ENCODE results near the gene GPBP1L1. TPM values are rescaled to one million over a fixed set of nuclear protein-coding genes. Genes with fewer than 3 reads are reported as not detected.
A peak's percentile ranks its signal among the peaks of the same experiment; 100 is the strongest.

The GPBP1L1 gene
- total RNA-seq, 1 donor from 2014 or later, result 104 TPM

DNA sequence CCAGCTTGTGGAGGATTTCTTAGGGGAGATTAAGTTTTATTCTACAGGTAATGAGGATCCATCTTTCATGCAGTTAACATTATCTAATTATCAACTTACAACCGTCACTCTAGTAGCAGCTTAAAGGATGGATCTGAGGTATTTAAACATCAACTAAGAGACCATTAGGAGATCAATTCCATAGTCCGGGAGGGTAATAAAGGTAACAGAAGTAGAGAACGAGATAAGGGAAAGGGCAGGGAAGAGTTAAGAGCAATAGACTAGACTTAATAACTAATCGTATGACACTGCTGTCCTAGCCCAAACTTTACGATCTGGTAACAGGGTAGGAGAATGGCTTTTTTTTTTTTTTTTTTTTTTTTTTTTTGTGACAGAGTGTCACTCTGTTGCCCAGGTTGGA, 43.0 kb downstream of the GPBP1L1 start:
- Mint-ChIP-seq H3K36me3 (ENCODE audit: low read depth) (peaks cover 35% of the 10 kb centered on the region), H3K27ac (no peak overlapping the region), H3K9me3 (no peaks in the 10 kb centered on the region), H3K4me3 (no peak overlapping the region), H3K27me3 (no peaks in the 10 kb centered on the region), H3K4me1 (peaks cover 3% of the 10 kb centered on the region)
- DNase-seq, result no peak
- intact Hi-C loops (cut with micrococcal nuclease), result no loop called here

DNA sequence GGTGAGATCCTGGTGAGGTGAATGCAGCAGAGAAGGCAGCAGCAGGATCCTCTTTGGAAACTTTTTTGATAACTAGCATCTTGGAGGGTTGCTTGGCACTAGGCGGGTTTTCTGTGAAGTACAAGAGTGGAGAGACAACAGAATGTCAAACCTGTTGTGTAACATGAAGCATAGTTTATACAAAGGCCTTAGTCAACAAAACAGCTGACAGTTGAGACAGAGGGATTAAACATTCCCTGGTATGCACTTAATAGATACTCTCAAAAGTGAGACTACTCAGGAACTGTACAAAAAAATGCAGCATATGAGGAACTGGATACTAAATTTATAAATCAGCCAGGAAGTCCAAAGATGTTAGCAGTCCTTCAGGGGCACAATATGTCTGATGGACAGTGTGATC, 46.0 kb downstream of the GPBP1L1 start:
- intact Hi-C loops (cut with micrococcal nuclease), result no loop called here
- Mint-ChIP-seq H3K27me3 (no peaks in the 10 kb centered on the region), H3K4me3 (no peak overlapping the region), H3K9me3 (no peaks in the 10 kb centered on the region), H3K27ac (no peak overlapping the region), H3K36me3 (ENCODE audit: low read depth) (peaks cover 24% of the 10 kb centered on the region), H3K4me1 (no peaks in the 10 kb centered on the region)
- DNase-seq, result no peak

DNA sequence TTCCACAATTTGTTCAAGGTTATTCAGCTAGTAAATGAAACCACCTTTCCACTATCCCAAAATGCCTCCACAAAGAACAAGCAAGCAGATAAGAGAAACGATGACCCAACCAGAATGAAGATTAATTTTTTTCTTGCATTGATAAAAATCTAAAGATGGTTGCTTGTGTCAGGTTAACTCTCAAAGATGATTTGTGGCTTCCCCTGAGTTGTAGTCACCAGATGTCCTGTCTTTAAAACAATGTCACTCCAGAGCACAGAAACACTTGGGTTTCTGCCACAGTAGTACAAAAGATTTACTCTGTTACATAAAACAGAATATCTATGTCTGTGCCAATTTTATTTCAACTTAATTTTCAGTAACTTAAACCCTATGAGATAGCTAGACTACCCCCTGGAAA, 51.1 kb downstream of the GPBP1L1 start:
- H3K36me3 Mint-ChIP-seq (ENCODE audit: low read depth), result peaks cover 32% of the 10 kb centered on the region
- H3K27ac Mint-ChIP-seq, result no peak overlapping the region
- no peaks in the 10 kb centered on the region for H3K9me3 Mint-ChIP-seq
- H3K4me1 Mint-ChIP-seq, result no peaks in the 10 kb centered on the region
- intact Hi-C loops (cut with micrococcal nuclease), result no loop called here
- no peak overlapping the region for H3K4me3 Mint-ChIP-seq
- no peak for DNase-seq
- H3K27me3 Mint-ChIP-seq, result no peaks in the 10 kb centered on the region

DNA sequence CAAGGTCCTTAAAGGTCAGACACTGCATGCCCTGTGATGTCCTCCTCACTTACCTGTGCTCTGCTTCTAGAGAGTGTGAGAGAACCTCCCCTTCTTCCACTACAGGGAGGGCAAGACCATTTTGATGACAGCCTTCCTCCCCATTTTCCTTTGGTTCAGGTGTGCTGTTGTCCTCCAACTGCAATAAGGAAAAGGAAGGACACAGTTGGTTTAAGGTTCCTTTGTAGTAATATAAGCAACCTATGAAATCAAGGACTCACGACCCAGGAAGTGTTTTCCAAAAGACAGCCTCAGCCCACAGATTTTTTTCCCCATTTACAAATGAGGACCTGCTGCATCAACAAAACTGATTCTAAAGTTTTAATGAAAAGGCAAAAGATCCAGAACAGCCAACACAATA, 55.9 kb downstream of the GPBP1L1 start:
- DNase-seq, result no peak
- no peaks in the 10 kb centered on the region for H3K4me1 Mint-ChIP-seq
- no peaks in the 10 kb centered on the region for H3K9me3 Mint-ChIP-seq
- no peak overlapping the region for H3K4me3 Mint-ChIP-seq
- H3K27ac Mint-ChIP-seq, result no peak overlapping the region
- H3K36me3 Mint-ChIP-seq (ENCODE audit: low read depth), result peaks cover 52% of the 10 kb centered on the region
- no peaks in the 10 kb centered on the region for H3K27me3 Mint-ChIP-seq
- intact Hi-C loops (cut with micrococcal nuclease), result no loop called here

DNA sequence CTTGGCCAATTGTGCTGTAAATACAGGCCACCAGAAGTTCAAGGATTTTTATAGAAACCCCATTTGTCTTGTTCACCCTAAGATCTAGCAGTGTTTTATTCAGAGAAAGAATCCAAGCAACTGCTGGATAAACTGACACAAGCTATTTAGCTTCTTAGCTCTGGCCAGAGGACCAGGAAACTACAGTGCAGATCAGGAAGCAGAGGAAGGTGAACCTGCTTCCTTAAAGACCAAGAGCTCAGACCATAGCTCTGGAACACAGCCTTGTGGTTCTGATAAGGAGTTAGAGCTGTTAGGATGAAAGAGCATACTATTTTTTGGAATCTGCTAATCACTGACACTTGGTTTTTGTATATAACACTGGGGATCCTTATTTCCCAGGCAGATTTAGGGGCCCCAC, 57.3 kb downstream of the GPBP1L1 start:
- no peak overlapping the region for H3K4me3 Mint-ChIP-seq
- H3K27ac Mint-ChIP-seq, result no peak overlapping the region
- DNase-seq, result no peak
- no peaks in the 10 kb centered on the region for H3K27me3 Mint-ChIP-seq
- peaks cover 53% of the 10 kb centered on the region for H3K36me3 Mint-ChIP-seq (ENCODE audit: low read depth)
- H3K9me3 Mint-ChIP-seq, result no peaks in the 10 kb centered on the region
- H3K4me1 Mint-ChIP-seq, result no peaks in the 10 kb centered on the region
- intact Hi-C loops (cut with micrococcal nuclease), result no loop called here

DNA sequence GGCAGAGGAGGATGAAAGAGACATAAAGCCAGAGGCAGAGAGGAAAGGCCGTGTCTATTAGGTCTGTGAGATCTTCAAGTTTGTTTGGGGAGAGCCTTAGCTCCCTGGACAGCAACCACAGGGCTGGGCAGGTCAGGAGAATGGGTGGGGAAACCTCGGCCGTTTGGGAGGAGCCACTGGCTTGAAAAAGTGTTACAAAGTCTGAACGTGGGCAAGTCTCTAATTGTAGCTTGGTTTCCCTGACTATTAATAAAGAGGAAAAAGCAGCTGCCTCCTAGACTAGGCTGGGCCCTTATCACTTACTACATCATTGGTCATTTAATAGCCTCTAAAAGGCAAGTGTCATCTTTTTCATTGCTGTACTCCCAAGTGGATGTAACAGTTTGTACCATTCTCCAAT, 62.4 kb downstream of the GPBP1L1 start, which contains the start of gene CCDC17:
Gene CCDC17, minus strand, starts transcription at position 83 of the 400 bp plus-strand sequence. CDS start 145 bp downstream, outside the sequence.
- H3K4me1 Mint-ChIP-seq, result no peaks in the 10 kb centered on the region
- intact Hi-C loops (cut with micrococcal nuclease), result no loop called here
- no peak within 1 kb of the TSS for H3K4me3 Mint-ChIP-seq

DNA sequence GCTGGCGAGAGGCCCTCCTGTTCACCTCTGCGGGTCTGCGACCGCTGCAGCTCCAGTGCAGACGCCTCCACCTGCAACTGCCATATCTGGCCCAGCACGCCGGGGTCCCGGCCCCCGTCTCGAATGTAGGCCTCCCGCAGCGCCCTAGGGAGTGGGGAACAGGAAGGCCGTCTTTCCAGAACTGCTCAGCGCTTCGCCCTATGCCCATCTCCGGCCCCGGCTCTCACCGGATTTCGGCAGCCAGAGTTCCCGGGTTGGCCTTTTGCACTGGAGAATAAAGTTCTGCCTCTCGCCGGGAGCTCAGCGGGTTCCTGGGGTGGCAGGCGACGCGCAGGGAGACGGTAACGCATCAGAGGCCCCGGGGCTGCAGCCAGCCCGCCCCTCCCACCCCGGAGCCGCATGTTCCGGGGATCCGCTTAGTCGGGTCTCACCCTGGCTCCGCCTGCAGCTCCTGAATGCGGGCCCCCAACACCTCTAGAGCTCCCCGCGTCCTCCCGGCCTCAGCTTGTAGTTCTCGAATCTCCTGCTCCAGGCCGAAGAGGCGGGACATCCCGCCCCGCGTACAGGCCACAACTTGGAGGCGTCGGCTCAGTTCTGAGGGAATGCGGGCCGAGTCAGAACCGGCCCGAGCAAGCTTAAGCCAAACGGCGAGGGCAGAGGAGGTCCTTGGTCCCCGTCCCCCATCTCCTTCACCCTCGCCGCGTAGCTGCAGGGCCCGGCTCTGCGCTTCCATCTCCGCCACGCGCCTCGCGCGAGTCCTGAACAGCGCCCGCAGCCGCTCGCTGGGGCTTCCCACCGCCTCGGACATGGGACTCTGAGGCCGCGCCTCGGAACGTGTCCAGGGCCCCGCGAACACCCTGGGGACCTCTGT, 63.6 kb downstream of the GPBP1L1 start:
- intact Hi-C loops (cut with micrococcal nuclease), result no loop called here
- no peaks in the 10 kb centered on the region for H3K9me3 Mint-ChIP-seq
- H3K4me3 Mint-ChIP-seq, result no peak overlapping the region
- no peak overlapping the region for H3K27ac Mint-ChIP-seq
- no peak for DNase-seq
- no peaks in the 10 kb centered on the region for H3K27me3 Mint-ChIP-seq
- H3K4me1 Mint-ChIP-seq, result no peaks in the 10 kb centered on the region
- peaks cover 26% of the 10 kb centered on the region for H3K36me3 Mint-ChIP-seq (ENCODE audit: low read depth)

More for the DNA sequence above, 62.4 kb downstream of the GPBP1L1 start, which contains the start of gene CCDC17:
- H3K27ac Mint-ChIP-seq, result peak within 1 kb of the TSS; percentile 21
- no peaks in the 10 kb centered on the region for H3K27me3 Mint-ChIP-seq
- DNase-seq, result no peak
- H3K9me3 Mint-ChIP-seq, result no peaks in the 10 kb centered on the region
- peaks cover 26% of the 10 kb centered on the region for H3K36me3 Mint-ChIP-seq (ENCODE audit: low read depth)

DNA sequence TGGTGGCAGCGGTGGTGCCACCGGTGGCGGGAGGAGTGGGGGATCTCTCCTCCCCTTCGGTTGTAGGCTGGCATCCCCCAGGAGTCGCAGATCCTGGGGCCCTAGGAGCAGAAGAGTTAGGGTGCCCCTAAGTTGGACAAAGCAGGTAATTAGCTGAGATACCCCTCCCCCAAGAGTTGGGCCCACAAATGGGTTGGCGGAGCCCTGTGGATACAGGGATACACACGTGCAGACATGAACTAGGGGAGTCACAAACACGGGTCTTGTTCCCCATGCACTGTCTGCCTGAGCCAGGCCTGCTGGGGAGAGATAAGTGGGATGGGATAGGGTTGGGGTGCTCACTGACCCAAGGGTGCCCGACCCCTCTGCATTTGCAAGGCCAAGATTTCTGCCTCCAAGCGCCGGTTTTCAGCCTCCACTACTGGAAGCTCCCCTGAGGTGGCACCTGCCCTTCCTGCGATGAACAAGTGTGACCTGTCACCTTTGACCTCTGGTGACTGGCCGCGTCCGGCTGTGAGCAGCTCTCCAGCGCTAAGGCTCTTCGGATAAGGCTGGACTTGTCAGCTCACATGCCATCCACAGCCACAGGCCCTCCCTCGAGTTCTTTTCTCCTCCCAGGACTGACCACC, 64.3 kb downstream of the GPBP1L1 start:
- H3K36me3 Mint-ChIP-seq (ENCODE audit: low read depth), result peaks cover 26% of the 10 kb centered on the region
- no peaks in the 10 kb centered on the region for H3K27me3 Mint-ChIP-seq
- H3K4me3 Mint-ChIP-seq, result no peak overlapping the region
- no peaks in the 10 kb centered on the region for H3K4me1 Mint-ChIP-seq
- peak overlapping the region; percentile 51 for H3K27ac Mint-ChIP-seq
- intact Hi-C loops (cut with micrococcal nuclease), result no loop called here
- DNase-seq, result no peak
- H3K9me3 Mint-ChIP-seq, result no peaks in the 10 kb centered on the region

DNA sequence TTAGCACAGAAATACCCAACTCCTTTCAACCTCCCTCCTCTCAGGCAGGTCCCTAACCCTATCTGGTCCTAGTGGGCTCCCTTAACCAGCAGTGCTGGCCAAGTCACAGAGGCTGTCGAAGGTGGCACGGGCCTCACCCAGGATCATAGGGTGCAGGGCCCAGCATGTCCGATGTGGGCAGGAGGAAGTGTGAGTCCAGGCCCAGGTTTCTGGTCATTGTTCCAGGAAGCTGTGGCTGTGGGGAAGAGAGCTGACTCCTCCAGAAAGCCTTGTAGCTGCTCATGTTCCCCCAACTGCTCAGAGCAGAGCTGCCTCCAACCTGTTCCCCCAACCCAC, 64.9 kb downstream of the GPBP1L1 start:
- peaks cover 31% of the 10 kb centered on the region for H3K36me3 Mint-ChIP-seq (ENCODE audit: low read depth)
- intact Hi-C loops (cut with micrococcal nuclease), result no loop called here
- peak overlapping the region; percentile 51 for H3K27ac Mint-ChIP-seq
- H3K4me3 Mint-ChIP-seq, result no peak overlapping the region
- no peak for DNase-seq
- H3K9me3 Mint-ChIP-seq, result no peaks in the 10 kb centered on the region
- no peaks in the 10 kb centered on the region for H3K27me3 Mint-ChIP-seq
- no peaks in the 10 kb centered on the region for H3K4me1 Mint-ChIP-seq

DNA sequence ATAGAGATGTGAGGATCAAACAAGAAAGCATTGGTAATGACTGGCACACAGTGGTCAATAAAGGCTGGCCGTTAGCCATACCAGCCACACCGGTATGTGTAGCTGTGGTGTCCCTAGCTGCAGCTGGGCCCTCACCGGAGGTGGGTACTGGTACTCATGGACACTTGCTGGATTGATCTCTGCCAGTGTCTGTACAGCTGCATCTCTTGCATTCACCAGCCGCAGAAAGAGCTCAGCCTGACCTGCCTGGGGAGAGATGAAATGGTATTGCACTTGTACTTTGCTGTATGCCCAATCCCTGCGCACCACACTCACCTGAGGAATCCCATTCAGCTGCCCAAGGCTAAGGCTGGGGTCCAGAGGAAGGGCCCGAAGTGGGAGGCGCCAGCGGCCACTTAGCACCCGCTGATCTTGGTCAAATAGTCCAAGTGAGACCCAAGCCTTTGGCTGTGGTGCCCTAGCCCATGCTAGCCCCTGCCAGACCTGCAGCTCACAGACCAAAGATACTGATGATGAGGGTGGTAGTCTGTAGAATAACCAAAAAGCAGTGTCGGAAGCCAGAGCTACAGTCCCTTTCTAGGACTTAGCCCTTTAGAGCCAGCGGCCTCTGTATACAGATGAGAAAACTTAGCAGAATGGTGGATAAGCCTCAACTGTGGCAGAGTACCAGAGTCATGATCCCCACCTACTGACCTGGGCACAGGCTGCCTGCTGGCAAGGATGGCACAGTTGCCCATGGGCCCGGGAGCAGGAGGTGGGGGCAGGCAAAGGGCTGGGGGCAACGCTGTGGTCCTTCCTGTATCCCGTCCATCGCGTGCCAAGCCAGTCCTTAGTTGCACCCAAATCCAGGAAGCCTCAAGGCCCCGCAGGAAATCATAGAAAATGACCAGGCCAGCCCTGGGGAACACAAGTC, 65.5 kb downstream of the GPBP1L1 start:
- no peak overlapping the region for H3K4me3 Mint-ChIP-seq
- no peaks in the 10 kb centered on the region for H3K4me1 Mint-ChIP-seq
- peaks cover 36% of the 10 kb centered on the region for H3K36me3 Mint-ChIP-seq (ENCODE audit: low read depth)
- no peaks in the 10 kb centered on the region for H3K9me3 Mint-ChIP-seq
- intact Hi-C loops (cut with micrococcal nuclease), result no loop called here
- peak overlapping the region; percentile 60 for H3K27ac Mint-ChIP-seq
- DNase-seq, result no peak
- H3K27me3 Mint-ChIP-seq, result no peaks in the 10 kb centered on the region

DNA sequence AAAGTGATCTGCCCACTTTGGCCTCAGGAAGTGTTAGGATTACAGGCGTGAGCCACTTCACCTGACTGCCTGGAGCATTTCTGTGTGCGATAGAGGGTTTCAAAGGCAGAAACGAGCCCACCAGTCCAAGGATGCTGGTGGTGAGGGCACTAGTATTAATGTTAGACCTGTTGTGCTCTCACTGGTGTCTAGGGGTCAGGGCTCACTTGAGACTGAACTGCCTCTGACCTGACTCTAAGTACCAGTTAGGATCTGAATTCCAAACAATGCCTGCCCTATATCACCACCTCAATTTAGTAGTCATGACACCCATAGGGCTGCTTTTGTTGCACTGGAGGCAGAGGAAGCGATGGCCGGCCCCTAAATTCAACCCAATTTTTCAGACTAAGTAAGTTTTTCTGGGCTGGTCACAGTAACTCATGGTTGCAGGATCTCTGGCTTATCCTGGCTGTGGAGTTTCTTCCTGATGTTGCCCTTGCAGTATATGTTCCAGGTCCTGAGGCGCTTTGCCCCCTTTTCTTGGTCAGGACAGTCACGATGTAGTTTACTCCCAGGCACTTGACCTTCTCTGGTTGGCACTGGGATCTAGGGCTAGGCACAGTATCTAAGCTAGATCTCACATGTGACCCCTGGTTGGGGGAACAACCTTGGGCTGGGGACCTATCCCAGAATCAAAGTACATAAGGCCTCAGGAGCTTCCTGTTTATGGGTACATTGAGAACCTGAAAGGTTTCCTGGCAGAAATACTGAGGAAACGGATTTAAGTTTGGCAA, 67.0 kb downstream of the GPBP1L1 start:
- no peak for DNase-seq
- H3K27ac Mint-ChIP-seq, result peak overlapping the region; percentile 53
- no peak overlapping the region for H3K4me3 Mint-ChIP-seq
- H3K36me3 Mint-ChIP-seq (ENCODE audit: low read depth), result peaks cover 41% of the 10 kb centered on the region
- intact Hi-C loops (cut with micrococcal nuclease), result no loop called here
- no peaks in the 10 kb centered on the region for H3K9me3 Mint-ChIP-seq
- H3K27me3 Mint-ChIP-seq, result no peaks in the 10 kb centered on the region
- H3K4me1 Mint-ChIP-seq, result no peaks in the 10 kb centered on the region

DNA sequence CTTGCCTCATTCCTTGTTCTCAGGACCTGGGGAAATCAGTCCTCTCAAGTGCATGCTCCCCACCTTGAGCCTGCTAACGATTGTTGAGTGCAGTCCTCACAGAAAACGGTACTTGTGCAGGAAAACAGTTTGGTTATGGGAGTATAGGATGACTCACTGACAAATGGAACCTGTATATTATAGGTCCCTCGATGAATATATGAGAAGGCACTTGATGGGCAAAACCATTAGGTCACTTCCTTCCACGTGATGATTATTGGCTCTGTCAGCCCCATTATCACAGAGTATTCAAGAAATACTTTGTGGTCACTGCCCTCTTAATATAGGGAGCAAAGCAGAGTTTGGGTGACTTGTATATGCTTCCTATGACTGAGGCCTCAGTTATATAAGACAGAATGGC, 68.7 kb downstream of the GPBP1L1 start:
- intact Hi-C loops (cut with micrococcal nuclease), result no loop called here
- no peaks in the 10 kb centered on the region for H3K27me3 Mint-ChIP-seq
- no peak overlapping the region for H3K4me3 Mint-ChIP-seq
- peaks cover 48% of the 10 kb centered on the region for H3K36me3 Mint-ChIP-seq (ENCODE audit: low read depth)
- DNase-seq, result no peak
- H3K9me3 Mint-ChIP-seq, result no peaks in the 10 kb centered on the region
- H3K27ac Mint-ChIP-seq, result peak overlapping the region; percentile 23
- no peaks in the 10 kb centered on the region for H3K4me1 Mint-ChIP-seq

DNA sequence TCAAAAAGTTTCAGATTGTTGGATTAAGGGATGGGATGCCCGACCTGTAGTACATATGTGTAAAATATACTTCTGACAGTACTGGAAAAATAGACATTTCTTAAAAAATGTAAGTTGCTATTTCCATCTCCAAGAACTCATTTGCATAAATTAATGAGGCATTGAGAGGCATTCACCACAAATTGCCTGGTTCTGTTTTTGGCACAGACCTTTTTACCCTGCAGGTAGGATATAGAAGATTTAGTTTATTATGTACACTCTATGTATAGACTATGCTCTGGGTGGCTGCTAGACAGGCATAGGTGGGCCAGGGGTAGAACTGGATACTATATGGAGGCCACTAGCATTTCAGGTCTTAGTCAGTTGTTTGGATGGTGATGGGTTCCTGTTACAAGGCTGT, 70.4 kb downstream of the GPBP1L1 start:
- intact Hi-C loops (cut with micrococcal nuclease), result no loop called here
- Mint-ChIP-seq H3K27ac (no peak overlapping the region), H3K27me3 (no peaks in the 10 kb centered on the region), H3K4me3 (no peak overlapping the region), H3K36me3 (ENCODE audit: low read depth) (peaks cover 53% of the 10 kb centered on the region), H3K4me1 (no peaks in the 10 kb centered on the region), H3K9me3 (no peaks in the 10 kb centered on the region)
- no peak for DNase-seq
